G401 (cell line): ENCODE measurements around the gene FIZ1. TPM values are rescaled to one million over a fixed set of nuclear protein-coding genes. Genes with fewer than 3 reads are reported as not detected.

Experiments
- DNase-seq: peaks from one replicate; pipeline ENCODE4 v3.0.0-alpha.2; 2015; ENCODE audit warnings: low spot score
- in situ Hi-C: cut with HindIII; loops from 2 replicates; pipeline ENCODE4 v1.10.0; 2016; ENCODE audit warnings: low sequenced_read_pairs, mixed read lengths
- total RNA-seq: library from RNA; depleted of rRNA; stranded (reverse); fragments of >200 nt; shearing (Covaris generic); gene quantifications from 2 replicates; pipeline ENCODE4 v1.2.3, GENCODE V29; 2014; rRNA removed

Gene FIZ1
- total RNA-seq = 5.2 and 7.7 TPM in 2 replicates

DNA sequence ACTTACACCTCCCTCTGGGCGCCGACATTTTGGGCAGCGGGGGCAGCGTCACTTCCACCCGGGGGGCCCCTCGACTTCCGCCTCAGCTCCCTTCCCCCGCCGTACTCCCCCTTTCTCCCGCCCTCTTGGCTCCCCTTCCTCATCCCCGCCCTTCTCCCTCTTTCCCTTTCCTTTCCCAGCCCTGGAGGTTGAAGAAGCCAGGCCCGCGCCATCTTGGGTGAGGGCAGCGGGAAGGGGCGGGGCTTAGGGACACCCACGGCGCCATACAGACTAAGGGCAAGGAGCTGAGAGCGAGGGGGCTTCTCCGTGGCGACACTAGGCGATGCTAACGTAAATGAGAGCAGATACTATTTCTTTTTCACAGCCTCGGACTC, at the start of gene FIZ1:
Gene FIZ1 (minus strand): TSS at position 50 of the 374 bp plus-strand sequence. CDS start 1,652 bp downstream, outside the sequence.
- in situ Hi-C loops = no loop called here

GRCh38 chr19:55648585-55649267, 49.4 kb upstream of the FIZ1 start:
- DNase-seq = no peak
- in situ Hi-C loops = no loop called here

More for the DNA sequence above, at the start of gene FIZ1:
- DNase-seq = peak; percentile 99

DNA sequence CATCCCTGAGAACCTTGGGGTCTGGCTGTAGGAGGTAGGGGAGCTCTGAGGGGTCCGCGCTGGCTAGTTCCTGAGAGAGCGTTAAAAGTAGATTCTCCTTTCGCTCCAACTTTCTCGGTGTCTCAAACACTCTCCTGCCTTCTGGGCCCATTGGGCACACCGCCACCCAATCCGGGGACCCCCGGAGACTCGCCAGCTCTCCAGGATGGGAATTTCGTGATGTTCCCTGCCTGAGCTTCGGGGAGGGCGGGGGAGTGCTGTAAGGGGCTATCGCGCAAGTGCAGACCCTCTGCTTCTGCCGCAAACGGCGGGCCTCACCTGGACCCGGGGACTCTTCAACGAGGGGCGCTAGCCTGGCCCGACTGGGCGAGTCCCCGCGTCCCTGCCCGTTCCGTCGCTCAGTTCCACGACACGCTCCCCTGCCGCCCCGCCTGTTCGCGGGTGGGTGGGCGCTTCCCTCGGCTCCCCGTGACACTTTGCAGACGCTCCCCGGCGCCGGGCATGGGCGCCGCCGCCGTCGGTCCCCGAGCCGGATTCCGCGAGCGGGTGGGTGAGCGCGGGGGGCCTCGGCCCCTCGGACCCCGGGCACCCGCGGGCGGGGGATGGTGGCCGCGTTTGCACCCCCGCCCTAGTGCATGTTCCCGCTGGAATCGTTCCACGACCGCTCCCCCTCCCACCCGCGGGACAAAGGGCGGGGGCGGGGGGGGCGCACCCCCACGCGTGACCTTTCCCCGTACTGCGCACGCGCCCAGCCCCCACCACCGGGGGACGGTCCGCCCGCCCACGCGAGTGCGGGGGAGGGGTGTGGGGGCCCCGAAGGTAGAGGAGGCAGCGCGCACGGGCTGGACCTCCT, 48.6 kb upstream of the FIZ1 start, which contains the start of gene CCDC106:
Gene CCDC106 (plus strand): TSS at position 481 of the 853 bp plus-strand sequence. CDS start 835 bp downstream, outside the sequence.
- DNase-seq = peak; percentile 81
- in situ Hi-C loops = no loop called here

DNA sequence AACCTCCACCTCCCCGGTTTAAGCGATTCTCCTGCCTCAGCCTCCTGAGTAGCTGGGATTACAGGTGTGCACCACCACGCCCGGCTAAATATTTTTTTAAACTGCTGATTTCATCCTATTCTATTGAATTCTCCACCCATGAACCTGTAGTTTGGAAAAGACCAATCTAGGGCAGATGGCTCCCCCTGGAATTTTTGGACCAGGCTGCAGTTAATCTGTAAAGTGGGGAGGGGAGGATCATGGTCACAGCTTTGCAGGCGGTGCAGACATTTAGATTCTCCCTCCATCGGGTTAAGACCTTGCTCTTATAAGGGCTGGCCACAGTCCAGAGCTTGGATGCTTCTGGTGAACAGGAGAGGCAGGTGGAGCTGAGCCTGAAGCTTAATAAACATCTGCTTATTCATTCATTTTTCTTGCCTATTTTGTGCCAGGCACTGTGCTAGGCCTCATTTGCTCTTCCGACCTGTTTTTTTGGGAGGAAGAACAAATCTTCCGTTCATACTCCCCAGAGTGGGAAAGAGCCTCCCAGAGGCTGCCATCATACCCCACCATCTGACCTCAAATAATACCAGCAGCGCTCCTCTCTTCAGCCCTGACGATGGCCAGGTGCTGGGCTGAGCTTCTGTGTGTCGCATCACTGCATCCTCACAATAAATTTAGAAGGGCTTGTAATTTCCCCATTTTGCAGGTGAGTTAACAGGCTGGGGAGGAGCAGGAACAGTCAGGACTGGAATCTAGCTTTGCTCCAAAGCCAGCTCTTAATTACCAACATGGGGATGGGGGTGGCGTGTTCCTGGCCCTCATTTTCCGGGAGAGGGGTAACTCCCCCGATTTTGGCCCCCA, 47.8 kb upstream of the FIZ1 start:
- in situ Hi-C loops = no loop called here
- peak; percentile 49 for DNase-seq

- no peak for DNase-seq
- in situ Hi-C loops = no loop called here
Measured at GRCh38 chr19:55645512-55645881, 46.2 kb upstream of the FIZ1 start.

DNA sequence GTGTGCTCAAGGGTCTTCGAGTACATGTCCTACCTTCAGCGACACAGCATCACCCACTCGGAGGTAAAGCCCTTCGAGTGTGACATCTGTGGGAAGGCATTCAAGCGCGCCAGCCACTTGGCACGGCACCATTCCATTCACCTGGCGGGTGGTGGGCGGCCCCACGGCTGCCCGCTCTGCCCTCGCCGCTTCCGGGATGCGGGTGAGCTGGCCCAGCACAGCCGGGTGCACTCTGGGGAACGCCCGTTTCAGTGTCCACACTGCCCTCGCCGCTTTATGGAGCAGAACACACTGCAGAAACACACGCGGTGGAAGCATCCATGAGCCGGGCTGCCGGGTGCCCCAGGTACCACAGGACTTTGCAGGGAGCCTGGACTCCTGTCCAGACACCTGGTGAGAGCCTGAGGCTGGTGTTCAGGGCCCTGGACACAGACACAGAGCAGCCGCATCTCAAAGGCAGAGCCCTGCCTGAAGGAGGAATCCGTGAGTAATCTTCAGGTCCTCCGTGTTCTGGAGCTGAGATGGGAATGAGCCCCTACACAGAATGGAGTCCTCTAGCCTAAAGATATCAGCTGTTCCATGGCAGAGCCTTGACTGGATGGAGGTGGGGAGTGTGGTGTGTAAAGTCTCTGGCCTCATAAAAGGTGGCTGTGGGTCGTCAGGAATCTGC, 45.7 kb upstream of the FIZ1 start:
- no peak for DNase-seq
- in situ Hi-C loops = no loop called here

DNA sequence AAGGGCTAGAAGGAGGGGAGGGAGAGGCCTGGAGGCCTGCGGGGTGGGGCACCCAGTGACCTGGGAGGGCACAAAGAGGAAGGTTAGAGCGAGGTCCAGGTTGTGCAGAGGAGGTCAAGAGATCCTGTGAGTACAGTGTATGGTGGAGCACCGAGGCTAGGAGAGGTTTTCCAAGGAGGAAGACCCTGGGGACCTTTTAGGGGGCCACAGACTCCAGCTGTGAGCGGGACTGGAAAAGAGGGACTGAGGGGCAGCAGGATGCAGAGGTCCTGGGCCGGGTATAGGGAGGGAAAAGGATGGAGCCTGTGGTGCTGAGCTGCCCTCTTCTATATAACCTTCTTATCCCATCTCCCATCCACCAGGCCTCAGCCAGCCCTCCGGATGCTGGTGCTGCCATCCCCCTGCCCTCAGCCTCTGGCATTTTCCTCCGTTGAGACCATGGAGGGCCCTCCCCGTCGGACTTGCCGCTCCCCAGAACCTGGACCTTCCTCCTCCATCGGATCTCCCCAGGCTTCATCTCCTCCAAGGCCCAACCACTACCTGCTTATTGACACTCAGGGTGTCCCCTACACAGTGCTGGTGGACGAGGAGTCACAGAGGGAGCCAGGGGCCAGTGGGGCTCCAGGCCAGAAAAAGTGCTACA, 45.0 kb upstream of the FIZ1 start:
- in situ Hi-C loops = no loop called here
- DNase-seq = no peak

DNA sequence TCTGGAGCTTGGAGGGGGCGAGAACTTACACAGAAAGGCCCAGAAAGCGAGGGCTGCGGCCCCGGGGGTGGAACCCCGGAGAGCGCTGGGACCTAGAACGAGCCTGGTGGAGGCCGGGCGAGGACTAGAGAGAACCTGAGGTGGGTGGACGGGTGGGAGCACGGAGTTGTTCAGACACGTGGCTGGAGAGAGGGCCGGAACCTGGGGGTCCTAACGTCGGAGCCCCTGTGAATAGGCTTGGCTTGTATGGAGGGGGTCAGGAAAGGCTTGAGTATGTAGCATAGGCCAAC, 44.5 kb upstream of the FIZ1 start:
- in situ Hi-C loops = no loop called here
- no peak for DNase-seq

DNA sequence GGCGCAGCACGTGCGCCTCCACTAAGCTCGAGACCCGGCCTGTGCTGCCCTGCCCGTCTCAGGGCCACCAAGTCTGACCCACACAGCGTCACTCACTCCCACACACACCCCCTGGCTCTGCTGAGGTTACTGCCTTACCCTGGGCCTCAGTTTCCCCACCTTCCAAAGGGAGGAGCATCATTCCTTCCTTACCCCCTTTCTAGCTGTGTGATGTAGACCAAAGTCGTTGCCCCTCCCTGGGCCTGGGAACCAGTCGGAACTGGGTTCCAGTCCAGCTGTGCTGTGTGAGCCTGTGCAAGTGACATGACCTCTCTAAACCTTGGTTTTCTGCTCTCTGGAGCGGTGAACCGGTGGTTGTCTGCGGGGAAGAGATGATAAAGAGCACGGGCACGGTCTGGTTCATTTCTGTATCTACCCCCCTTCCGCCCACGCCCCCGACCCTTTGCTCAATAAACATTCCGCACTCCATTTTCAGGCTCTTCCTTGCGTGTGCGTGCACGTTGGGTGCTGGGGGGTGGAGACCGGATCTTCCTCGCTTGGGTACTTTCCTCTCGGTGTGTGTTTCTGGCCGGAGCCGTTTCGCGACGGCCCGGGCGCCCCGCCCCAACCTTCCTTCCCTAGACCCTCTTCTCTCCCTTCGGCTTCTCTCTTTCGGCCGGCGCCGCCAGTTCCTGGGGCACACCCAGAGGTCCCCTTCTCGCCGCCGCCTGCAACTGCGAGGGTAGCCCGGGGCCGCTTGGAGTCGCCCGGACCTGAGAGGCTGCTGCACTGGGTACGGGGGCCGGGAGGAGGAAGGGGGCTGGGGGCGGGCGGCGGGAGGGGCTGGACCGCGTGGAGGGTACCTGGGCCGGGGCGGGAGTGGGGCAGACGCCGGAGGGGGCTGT, 43.9 kb upstream of the FIZ1 start, which contains the start of gene ZNF581:
Gene ZNF581 (plus strand): TSS at position 647 of the 884 bp plus-strand sequence. CDS start 923 bp downstream, outside the sequence.
- in situ Hi-C loops = no loop called here
- peak; percentile 76 for DNase-seq

GRCh38 chr19:55642153-55643002, 43.1 kb upstream of the FIZ1 start:
- in situ Hi-C loops = no loop called here
- DNase-seq = peak; percentile 26

GRCh38 chr19:55641426-55642152, 42.3 kb upstream of the FIZ1 start:
- DNase-seq = peak; percentile 38
- in situ Hi-C loops = no loop called here

GRCh38 chr19:55640577-55641425, 41.5 kb upstream of the FIZ1 start, which contains the start of gene ZNF580:
ZNF580 (plus strand) TSS chr19:55641002; CDS start chr19:55642509, 1,507 bp downstream.
- DNase-seq = peak; percentile 60
- in situ Hi-C loops = no loop called here

DNA sequence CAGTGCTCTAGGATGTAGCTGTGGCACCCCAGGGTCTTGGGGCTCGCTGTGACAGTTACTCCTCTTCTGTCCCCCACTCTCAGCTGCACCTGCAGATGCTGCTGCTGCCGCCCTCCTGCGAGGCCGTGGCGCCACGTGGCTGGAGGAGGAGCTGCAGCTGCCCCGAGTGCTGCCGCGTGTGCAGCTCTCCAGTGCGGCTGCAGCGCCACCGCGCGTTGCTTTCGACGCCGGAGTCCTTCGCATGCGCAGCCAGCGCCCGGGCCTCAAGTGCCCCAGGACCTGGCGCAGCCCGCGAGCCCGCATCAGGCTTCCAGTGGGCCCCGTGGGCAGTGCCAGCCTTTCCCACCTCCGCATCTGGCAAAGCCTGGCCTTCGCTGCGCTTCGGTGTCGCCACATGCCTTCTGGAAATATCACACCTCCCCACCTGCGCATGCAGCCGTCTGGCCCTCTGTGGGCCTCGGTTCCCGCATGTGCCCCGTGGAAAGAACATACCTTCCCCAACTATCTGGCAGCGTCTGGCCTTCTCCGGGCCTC, 40.8 kb upstream of the FIZ1 start:
- peak; percentile 54 for DNase-seq
- in situ Hi-C loops = no loop called here

DNA sequence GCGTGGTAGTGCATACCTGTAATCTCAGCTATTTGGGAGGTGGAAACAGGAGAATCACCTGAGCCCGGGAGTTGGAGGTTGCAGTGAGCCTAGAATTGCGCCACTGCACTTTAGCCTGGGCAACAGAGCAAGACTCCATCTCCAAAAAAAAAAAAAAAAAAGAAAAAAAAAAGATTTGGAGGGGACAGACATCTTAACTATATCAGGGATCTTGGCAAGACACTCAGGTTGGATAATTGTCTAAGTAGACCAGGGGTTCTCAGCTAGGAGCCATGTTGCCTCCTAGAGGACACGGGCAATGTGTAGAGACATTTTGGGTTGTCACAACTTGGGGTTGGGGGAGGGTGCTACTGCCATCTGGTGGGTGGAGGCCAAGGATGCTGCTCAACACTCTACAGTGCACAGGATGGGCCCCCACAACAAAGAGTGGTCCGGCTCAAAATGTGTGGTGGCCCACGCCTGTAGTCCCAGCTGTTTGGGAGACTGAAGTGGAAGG, 39.6 kb upstream of the FIZ1 start:
- in situ Hi-C loops = no loop called here
- peak; percentile 30 for DNase-seq

- in situ Hi-C loops = no loop called here
- DNase-seq = no peak
Measured at GRCh38 chr19:55637534-55637933, 38.2 kb upstream of the FIZ1 start.
